ENCODE results near the gene DEFB129. TPM values are rescaled to one million over a fixed set of nuclear protein-coding genes. Genes with fewer than 3 reads are reported as not detected.
"Not testable (repeated sequence)": the region's sequence is repeated elsewhere in the genome, so short reads cannot be mapped to it uniquely, and the experiment has no call there.

The DEFB129 gene
- total RNA-seq, 4 donors from 2014 or later, result not detected

DNA sequence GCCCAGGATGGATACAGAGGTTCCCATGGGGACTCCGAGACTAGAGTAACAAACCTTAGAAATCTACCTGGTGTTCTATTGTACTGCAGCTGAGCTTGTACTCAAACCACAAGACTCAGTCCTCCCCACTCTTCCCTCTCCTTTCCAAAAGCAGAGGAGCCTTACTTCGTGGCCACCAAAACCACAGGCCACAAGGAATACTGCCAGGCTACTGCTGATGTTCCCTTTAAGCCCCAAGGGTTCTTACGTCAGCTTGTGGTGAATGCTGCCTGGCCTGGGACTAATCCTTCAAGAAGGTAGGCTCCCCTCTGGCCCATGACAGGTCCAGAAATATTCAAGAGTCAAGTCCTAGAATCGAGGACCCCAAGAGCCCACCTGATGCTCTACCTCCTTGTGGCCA lies 27.1 kb upstream of the DEFB129 start:
- Histone ChIP-seq H3K27me3 (no peaks in the 10 kb centered on the region), H3K9me3 (no peaks in the 10 kb centered on the region), H3K27ac (no peak overlapping the region), H3K36me3 (no peaks in the 10 kb centered on the region), H3K4me1 (no peaks in the 10 kb centered on the region), H3K4me3 (no peak overlapping the region)
- 37 to 66% methylated on average over 2 to 4 of the region's 4 CpGs for WGBS, 2 donors (ENCODE audit: low coverage in 1 of 2)
- DNase-seq, result no peak
- TF ChIP-seq EP300 (IDR thresholded peaks at IDR 0.05; ENCODE audit: low read depth) (no peak), POLR2A (IDR thresholded peaks at IDR 0.05) (no peak), POLR2AphosphoS5 (IDR thresholded peaks at IDR 0.05) (no peak)
- TF ChIP-seq, protein P1, sequence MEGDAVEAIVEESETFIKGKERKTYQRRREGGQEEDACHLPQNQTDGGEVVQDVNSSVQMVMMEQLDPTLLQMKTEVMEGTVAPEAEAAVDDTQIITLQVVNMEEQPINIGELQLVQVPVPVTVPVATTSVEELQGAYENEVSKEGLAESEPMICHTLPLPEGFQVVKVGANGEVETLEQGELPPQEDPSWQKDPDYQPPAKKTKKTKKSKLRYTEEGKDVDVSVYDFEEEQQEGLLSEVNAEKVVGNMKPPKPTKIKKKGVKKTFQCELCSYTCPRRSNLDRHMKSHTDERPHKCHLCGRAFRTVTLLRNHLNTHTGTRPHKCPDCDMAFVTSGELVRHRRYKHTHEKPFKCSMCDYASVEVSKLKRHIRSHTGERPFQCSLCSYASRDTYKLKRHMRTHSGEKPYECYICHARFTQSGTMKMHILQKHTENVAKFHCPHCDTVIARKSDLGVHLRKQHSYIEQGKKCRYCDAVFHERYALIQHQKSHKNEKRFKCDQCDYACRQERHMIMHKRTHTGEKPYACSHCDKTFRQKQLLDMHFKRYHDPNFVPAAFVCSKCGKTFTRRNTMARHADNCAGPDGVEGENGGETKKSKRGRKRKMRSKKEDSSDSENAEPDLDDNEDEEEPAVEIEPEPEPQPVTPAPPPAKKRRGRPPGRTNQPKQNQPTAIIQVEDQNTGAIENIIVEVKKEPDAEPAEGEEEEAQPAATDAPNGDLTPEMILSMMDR (IDR thresholded peaks at IDR 0.05), result no peak
- intact Hi-C loops (cut with DNase I; ENCODE audit: low total_unique reads) (no loop called here), in situ Hi-C loops (cut with MboI; ENCODE audit: low pct_ligation_motif_present in 1 of 4, low pct_unique_long_range_greater_than_20kb in 1 of 4, low sequenced_read_pairs in 3 of 4) (no loop called here)

DNA sequence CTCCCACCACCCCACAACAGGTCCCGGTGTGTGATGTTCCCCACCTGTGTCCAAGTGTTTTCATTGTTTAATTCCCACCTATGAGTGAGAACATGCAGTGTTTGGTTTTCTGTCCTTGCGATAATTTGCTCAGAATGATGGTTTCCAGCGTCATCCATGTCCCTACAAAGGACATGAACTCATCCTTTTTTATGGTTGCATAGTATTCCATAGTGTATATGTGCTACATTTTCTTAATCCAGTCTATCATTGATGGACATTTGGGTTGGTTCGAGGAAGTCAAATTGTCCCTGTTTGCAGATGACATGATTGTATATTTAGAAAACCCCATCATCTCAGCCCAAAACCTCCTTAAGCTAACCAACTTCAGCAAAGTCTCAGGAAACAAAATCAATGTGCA lies 23.4 kb upstream of the DEFB129 start:
- WGBS, 2 donors (ENCODE audit: low coverage in 1 of 2), result 68% methylated on average over 4 of the region's 4 CpGs

DNA sequence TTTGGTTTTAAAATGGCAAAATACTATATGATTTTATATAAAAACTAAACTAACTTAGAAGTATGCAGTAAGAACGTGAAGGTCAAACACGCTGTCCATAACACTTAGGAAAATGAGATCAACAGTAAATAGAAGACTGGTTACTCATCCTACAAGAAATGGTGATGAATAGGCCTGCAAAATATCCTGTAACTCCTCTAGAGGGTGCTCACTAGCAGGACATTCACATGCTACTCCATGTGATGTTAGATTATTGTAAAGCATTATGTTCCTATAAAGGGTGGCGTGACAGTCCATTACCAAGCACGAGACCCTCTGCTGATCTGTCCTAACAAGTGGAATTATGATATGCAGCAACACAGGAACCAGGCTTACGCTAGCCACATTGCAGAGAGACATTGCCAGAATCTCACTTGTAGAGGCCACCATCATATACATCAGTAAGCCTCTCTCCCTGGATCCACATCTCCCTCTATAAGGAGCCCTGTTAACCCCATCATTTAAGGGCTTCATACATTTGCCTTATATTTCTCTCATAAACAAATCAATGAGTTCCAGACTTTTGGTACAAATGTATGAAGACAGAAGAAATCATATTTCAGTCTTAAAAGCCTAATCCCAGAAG lies 18.0 kb upstream of the DEFB129 start:
- no peaks in the 10 kb centered on the region for H3K4me1 ChIP-seq
- intact Hi-C loops (cut with DNase I; ENCODE audit: low total_unique reads), result loop anchor here (5.0 kb wide), 1 partner anchor 48 kb away; the partner anchor contains the start of gene DEFB132
- H3K27ac ChIP-seq, result no peak overlapping the region
- no peak for DNase-seq
- no peak overlapping the region for H3K4me3 ChIP-seq
- TF ChIP-seq, protein P1 (IDR thresholded peaks at IDR 0.05), result peak; percentile 38 to 57 (median 42)
- TF ChIP-seq EP300 (IDR thresholded peaks at IDR 0.05; ENCODE audit: low read depth), result no peak
- H3K27me3 ChIP-seq, result no peaks in the 10 kb centered on the region
- no peaks in the 10 kb centered on the region for H3K36me3 ChIP-seq
- H3K9me3 ChIP-seq, result no peaks in the 10 kb centered on the region
- 0 to 17% methylated on average over 2 to 5 of the region's 5 CpGs for WGBS, 2 donors (ENCODE audit: low coverage in 1 of 2)
- in situ Hi-C loops (cut with MboI; ENCODE audit: low pct_ligation_motif_present in 1 of 4, low pct_unique_long_range_greater_than_20kb in 1 of 4, low sequenced_read_pairs in 3 of 4), result no loop called here

More for the DNA sequence above, 23.4 kb upstream of the DEFB129 start:
- DNase-seq; H3K4me3 ChIP-seq; in situ Hi-C loops (cut with MboI; ENCODE audit: low pct_ligation_motif_present in 1 of 4, low pct_unique_long_range_greater_than_20kb in 1 of 4, low sequenced_read_pairs in 3 of 4); intact Hi-C loops (cut with DNase I; ENCODE audit: low total_unique reads); H3K4me1 ChIP-seq; H3K36me3 ChIP-seq; H3K9me3 ChIP-seq; H3K27me3 ChIP-seq; H3K27ac ChIP-seq: not testable (repeated sequence)

DNA sequence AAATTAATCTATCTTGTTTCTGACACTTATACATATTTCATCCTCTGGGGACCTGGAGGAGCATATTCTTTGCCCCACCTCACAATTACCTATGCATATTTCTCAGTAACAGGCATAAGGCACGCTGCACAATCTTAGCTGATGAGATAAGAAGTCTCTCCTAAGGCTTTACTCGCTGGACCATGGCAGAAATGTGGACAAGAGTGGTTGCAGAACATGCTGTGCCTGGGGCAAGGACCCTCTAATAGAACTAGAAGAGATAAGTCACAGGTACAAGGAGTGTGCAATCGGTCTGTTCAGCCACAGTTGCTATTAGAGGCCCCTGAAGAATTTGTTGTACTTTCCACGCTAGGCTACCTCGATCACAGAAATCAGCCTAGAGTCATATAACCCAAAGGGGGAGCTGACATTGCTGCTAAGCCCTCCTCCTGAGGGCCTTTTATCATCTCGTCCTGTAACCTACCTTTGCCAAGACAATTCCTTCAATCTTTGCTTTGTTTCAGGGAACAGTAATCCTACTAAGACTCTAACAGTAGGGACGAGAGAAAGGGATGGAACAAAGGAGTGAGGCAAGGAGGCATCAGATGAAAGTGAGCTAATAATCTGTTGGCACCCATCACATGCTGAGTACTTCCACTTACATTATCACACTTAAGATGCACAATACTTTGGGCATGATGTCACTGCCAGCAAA lies 16.1 kb upstream of the DEFB129 start:
- H3K4me3 ChIP-seq, result no peak overlapping the region
- H3K9me3 ChIP-seq, result no peaks in the 10 kb centered on the region
- DNase-seq, result no peak
- in situ Hi-C loops (cut with MboI; ENCODE audit: low pct_ligation_motif_present in 1 of 4, low pct_unique_long_range_greater_than_20kb in 1 of 4, low sequenced_read_pairs in 3 of 4) (no loop called here), intact Hi-C loops (cut with DNase I; ENCODE audit: low total_unique reads) (no loop called here)
- no peaks in the 10 kb centered on the region for H3K36me3 ChIP-seq
- WGBS, 2 donors (ENCODE audit: low coverage in 1 of 2), result 55 to 56% methylated on average over 2 to 7 of the region's 7 CpGs
- no peak overlapping the region for H3K27ac ChIP-seq
- TF ChIP-seq, protein P1 (IDR thresholded peaks at IDR 0.05), result no peak
- H3K4me1 ChIP-seq, result no peaks in the 10 kb centered on the region
- H3K27me3 ChIP-seq, result no peaks in the 10 kb centered on the region

DNA sequence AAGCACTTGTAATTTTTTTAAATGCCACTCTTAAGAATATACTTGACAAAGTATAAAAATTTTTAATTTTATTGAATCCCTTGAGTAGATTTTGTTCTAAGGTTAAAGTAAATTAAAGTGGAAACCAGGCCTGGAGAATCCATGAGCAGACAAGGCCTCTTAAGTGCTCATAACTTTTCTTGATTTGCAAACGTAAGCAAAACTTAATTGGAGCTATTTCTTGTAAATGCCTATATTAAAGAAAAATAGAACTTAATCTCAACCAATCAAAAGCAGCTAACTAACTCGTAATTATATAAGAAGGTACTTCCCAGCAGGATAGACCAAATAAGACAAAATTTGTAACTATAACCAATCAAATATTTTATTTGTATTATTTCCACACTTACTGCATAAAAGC lies 12.7 kb upstream of the DEFB129 start:
- Histone ChIP-seq H3K4me3 (no peak overlapping the region), H3K9me3 (no peaks in the 10 kb centered on the region), H3K4me1 (no peaks in the 10 kb centered on the region), H3K27me3 (peaks cover 16% of the 10 kb centered on the region), H3K27ac (no peak overlapping the region), H3K36me3 (no peaks in the 10 kb centered on the region)
- no peak for DNase-seq
- intact Hi-C loops (cut with DNase I; ENCODE audit: low total_unique reads), result no loop called here
- WGBS, 2 donors (ENCODE audit: low coverage in 1 of 2), result 59 to 77% methylated on average over 2 of the region's 2 CpGs
- in situ Hi-C loops (cut with MboI; ENCODE audit: low pct_ligation_motif_present in 1 of 4, low pct_unique_long_range_greater_than_20kb in 1 of 4, low sequenced_read_pairs in 3 of 4), result no loop called here
- TF ChIP-seq, protein P1 (IDR thresholded peaks at IDR 0.05), result no peak
- TF ChIP-seq EP300 (IDR thresholded peaks at IDR 0.05; ENCODE audit: low read depth) (no peak), POLR2A (IDR thresholded peaks at IDR 0.05) (no peak), POLR2AphosphoS5 (IDR thresholded peaks at IDR 0.05) (no peak)

All from transverse colon (tissue), 4 donors.